ENCODE measurements around the gene RFK.
"Not testable (repeated sequence)": the region's sequence is repeated elsewhere in the genome, so short reads cannot be mapped to it uniquely, and the experiment has no call there.

RFK gene

DNA sequence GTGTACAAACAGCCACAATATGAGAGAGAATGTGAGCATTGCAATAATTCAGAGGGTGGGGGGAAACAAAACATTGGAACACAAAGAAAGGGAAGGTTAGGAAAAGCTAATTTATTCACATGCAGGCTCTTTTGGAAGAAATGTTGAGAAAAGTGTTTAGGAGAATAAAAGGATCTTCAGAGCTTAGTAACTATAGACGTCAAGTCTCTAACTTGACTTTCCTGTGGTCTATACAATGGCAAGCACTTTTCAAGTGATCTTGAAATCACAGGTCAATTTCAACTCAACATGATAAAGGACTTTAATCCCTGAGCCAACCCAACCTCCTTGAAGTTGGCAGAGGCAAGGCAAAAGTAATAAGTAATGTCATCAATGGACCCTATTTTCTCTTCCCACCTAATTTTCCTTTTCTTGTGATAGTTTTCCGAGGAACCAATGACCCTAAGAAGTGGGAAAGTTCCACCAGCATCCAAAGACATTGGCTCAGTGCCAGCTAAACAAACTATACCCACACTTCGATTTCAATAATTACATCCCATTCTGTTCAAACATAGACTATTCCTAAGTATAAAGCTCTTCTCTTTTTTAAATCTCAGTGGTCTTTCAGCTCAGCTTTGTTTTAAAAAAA is 23.7 kb downstream of the RFK start:
- DNase-seq (ENCODE audit: low read depth), result no peak

DNA sequence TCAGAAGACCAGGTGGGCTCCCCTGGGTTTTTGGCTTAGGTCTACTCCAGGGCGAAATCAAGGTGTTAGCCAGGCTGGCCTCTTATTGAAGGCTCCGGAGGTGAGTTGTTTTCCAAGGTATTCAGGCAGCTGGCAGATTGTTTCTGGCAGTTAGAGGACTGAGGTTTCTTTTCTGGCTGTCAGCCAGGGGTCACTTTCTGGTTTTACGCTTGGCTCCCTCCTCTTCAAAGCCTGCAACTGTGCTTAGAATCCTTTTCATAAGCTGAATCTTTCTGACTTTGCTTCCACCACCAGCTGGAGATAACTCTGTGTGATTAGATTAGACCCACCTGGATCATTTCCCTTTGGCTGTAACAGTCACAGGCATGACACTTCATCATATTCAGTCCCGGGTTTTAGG is 24.6 kb downstream of the RFK start:
- no peak for DNase-seq (ENCODE audit: low read depth)

- DNase-seq (ENCODE audit: low read depth), result no peak
Observed at GRCh38 chr9:76366275-76366674, 28.0 kb downstream of the RFK start.

GRCh38 chr9:76365028-76365427 is 29.2 kb downstream of the RFK start:
- peak; percentile 14 for DNase-seq (ENCODE audit: low read depth)

- no peak for DNase-seq (ENCODE audit: low read depth)
Observed at GRCh38 chr9:76363032-76363395, 31.2 kb downstream of the RFK start.

DNA sequence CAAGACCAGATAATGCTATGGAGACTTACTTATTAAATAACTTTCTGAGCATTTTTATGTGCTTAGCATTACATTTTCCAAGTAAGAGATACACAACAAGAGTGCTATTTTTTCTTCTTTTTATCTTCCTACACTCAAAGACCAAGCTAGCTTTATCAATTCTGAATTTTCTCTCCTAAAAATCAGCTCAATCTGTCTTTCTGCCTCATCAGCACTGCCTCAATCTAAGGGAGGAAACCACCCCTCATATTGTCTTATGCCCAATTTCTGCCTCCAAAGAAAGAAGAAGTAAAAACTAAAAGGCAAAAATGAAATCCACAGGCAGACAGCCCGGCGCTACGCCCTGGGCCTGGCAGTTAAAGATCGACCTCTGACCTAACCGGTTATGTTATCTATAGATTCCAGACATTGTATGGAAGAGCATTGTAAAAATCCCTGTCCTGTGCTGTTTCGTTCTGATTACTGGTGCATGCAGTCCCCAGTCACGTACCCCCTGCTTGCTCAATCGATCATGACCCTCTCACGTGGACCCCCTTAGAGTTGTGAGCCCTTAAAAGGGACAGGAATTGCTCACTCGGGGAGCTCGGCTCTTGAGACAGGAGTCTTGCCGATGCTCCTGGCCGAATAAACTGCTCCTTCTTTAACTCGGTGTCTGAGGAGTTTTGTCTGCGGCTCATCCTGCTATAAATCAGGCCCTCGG is 31.7 kb downstream of the RFK start:
- DNase-seq (ENCODE audit: low read depth), result not testable (repeated sequence)

- no peak for DNase-seq (ENCODE audit: low read depth)
Observed at GRCh38 chr9:76359766-76360165, 34.5 kb downstream of the RFK start.

DNA sequence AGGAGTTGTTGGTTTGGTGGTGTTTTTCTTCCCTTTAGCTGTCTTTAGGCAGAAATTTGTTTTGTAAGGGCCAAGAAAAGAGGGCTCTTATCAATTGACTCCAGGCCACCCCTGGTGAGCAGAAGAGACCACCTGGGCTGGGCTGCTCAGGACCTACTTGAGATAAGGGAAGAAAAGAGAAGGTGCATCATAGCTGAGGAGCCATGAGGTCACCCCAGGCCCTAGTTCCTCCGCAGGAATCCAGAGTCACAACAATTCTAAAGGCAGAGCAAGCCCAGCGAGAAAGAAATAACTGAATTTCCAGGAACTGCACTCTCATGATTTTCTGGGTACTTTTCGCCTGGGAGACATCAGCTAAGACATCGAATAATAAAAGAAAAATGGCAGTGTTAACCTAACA is 34.9 kb downstream of the RFK start:
- DNase-seq (ENCODE audit: low read depth), result no peak

- no peak for DNase-seq (ENCODE audit: low read depth)
Observed at GRCh38 chr9:76358628-76359280, 35.5 kb downstream of the RFK start.

GRCh38 chr9:76357555-76357954 is 36.7 kb downstream of the RFK start:
- DNase-seq (ENCODE audit: low read depth), result no peak

- DNase-seq (ENCODE audit: low read depth), result no peak
Observed at GRCh38 chr9:76355886-76356285, 38.3 kb downstream of the RFK start.

DNA sequence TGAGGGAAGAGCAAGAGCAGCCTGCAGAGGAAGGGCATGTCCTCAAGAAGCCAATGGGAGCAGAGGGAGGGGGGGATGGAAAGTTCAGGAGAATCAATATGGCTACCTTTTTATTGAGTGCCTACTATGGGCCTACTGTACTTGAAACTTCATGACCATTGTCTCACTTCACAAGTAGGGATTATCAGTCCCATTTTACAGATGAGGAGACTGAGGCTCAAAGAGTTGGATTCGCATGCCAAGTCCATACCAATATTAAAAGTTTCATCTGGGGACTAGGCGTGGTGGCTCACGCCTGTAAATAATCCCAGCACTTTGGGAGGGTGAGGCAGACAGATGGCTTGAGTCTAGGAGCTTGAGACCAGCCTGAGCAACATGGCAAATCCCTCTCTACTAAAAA is 40.0 kb downstream of the RFK start:
- DNase-seq (ENCODE audit: low read depth), result no peak

GRCh38 chr9:76353280-76353679 is 40.9 kb downstream of the RFK start:
- no peak for DNase-seq (ENCODE audit: low read depth)

- DNase-seq (ENCODE audit: low read depth), result no peak
Observed at GRCh38 chr9:76352026-76352620, 42.1 kb downstream of the RFK start.

DNA sequence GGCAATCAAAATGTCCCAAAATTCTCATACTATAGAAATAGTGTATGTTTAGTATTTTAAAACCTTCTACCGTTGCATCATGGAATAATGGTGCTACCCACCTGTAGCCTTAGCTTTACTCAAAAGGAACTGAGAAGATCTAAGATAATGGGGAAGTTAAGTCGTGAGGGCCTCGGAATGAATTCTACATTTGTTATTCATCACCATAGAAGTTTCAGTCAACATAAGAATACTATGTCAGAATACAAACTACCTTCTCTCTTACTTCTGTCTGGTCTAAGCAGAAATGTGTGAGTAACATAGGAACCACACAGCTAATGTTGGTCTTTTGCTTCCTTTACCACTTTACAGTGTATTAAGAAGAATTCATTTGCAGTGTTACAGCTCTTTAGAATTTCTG is 43.2 kb downstream of the RFK start:
- no peak for DNase-seq (ENCODE audit: low read depth)

GRCh38 chr9:76349865-76350264 is 44.4 kb downstream of the RFK start:
- DNase-seq (ENCODE audit: low read depth), result no peak

DNA sequence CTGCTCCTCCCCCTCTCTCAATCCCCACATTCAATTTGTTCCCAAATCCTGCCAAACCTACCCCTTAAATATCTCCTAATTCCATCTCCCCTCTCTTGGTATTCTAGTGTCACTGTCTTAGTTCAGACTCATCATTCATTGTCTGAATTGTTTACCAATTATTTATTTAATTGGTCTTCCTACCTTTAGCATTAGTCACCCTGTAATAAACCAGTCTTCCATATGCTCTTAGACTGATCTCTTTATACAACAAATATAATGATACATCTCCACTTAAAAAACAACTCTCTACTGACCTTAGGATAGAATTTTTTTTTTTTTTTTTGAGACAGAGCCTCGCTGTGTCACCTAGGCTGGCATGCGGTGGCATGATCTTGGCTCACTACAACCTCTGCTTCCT is 51.4 kb downstream of the RFK start:
- DNase-seq (ENCODE audit: low read depth), result no peak

DNA sequence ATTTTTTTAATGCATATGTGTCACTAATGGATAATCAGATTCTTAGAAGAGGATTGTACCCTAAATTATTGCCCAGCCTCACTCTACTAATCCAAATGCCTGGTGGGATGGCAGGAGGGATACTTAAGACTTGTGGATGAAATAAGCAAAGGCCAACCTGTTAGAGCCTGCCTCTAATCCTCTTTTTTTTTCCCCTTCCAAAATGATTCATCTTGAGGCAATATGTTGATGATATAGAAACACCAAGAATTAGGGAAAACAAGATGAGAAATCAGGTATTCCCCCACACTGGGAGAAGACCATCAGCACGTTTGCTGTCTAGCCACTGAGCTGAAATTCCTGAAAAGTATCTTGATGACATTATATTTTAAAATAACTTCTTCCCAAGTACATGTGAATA is 52.0 kb downstream of the RFK start:
- DNase-seq (ENCODE audit: low read depth), result no peak

GRCh38 chr9:76341616-76342015 is 52.6 kb downstream of the RFK start:
- DNase-seq (ENCODE audit: low read depth), result no peak

GRCh38 chr9:76338418-76338817 is 55.8 kb downstream of the RFK start:
- no peak for DNase-seq (ENCODE audit: low read depth)

- no peak for DNase-seq (ENCODE audit: low read depth)
Observed at GRCh38 chr9:76336027-76336426, 58.2 kb downstream of the RFK start.

Data from HS-5 (cell line).